HEK293 (cell line): ENCODE measurements around the gene FOLR1.
"Not testable (repeated sequence)": the region's sequence is repeated elsewhere in the genome, so short reads cannot be mapped to it uniquely, and the experiment has no call there.

ENCODE experiments used
- CTCF ChIA-PET: fragments of 350-600 bp; formaldehyde crosslinking; extraction: SDS; loops from one replicate; lab custom pipeline; 2021; ENCODE audit warnings: antibody characterized with exemption; lab: Yijun Ruan, JAX
- POLR2A ChIA-PET: fragments of 300-600 bp; formaldehyde crosslinking; extraction: SDS; loops from one replicate; lab custom pipeline; 2020; ENCODE audit warnings: antibody characterized with exemption, inconsistent platforms; lab: Yijun Ruan, JAX
- H3K27ac ChIP-seq: fragments of 200-500 bp; sonication (Bioruptor generic); 2 replicates; pipeline ENCODE4 v1.5.1; 2014; ENCODE audit warnings: low read depth, low read length, control low read depth, inconsistent platforms; ENCODE audit errors: extremely low read depth
- H3K36me3 ChIP-seq, 2 experiments: fragments of 200-500 bp in 1 of 2; sonication (Bioruptor generic) in 1 of 2; 1 replicate in 1 of 2; 2 replicates in 1 of 2; pipeline ENCODE4 v1.5.1; 2014 to 2017; ENCODE audit warnings: inconsistent platforms in 2 of 2, low read length in 2 of 2; ENCODE audit not compliant: control insufficient read depth in 2 of 2, insufficient read depth in 1 of 2
- H3K4me1 ChIP-seq: fragments of 200-500 bp; sonication (Bioruptor generic); 2 replicates; pipeline ENCODE4 v1.5.1; 2014; ENCODE audit warnings: mild to moderate bottlenecking, low read length, inconsistent platforms; ENCODE audit not compliant: control insufficient read depth, insufficient read depth
- H3K4me3 ChIP-seq: 2 replicates; pipeline ENCODE4 v1.5.1; 2011; ENCODE audit warnings: low read depth, mild to moderate bottlenecking, control low read depth, low read length, moderate library complexity
- H3K9me3 ChIP-seq: fragments of 200-500 bp; sonication (Bioruptor generic); 2 replicates; pipeline ENCODE4 v1.5.1; 2014; ENCODE audit warnings: low read depth, low read length, inconsistent platforms; ENCODE audit not compliant: control insufficient read depth, insufficient read depth
- BCL11B ChIP-seq: fragments of 450-650 bp; formaldehyde crosslinking; IDR thresholded peaks from 2 replicates; pipeline ENCODE4 v1.5.1; 2016; ENCODE audit warnings: low read depth, missing biosample characterization, missing genetic modification characterization
- KLF7 ChIP-seq: fragments of 450-650 bp; formaldehyde crosslinking; IDR thresholded peaks from 2 replicates; pipeline ENCODE4 v1.5.1; 2016; ENCODE audit warnings: missing biosample characterization, missing genetic modification characterization, borderline replicate concordance
- ZNF121 ChIP-seq: fragments of 450-650 bp; formaldehyde crosslinking; IDR thresholded peaks from 2 replicates; pipeline ENCODE4 v1.5.1; 2016; ENCODE audit warnings: missing biosample characterization, missing genetic modification characterization
- ZNF155 ChIP-seq: fragments of 450-650 bp; formaldehyde crosslinking; IDR thresholded peaks from 2 replicates; pipeline ENCODE4 v1.5.1; 2016; ENCODE audit warnings: missing biosample characterization, missing genetic modification characterization
- ZNF223 ChIP-seq: fragments of 450-650 bp; formaldehyde crosslinking; IDR thresholded peaks from 2 replicates; pipeline ENCODE4 v1.5.1; 2016; ENCODE audit warnings: missing biosample characterization, missing genetic modification characterization
- ZNF302 ChIP-seq: fragments of 450-650 bp; formaldehyde crosslinking; IDR thresholded peaks from 2 replicates; pipeline ENCODE4 v1.5.1; 2016; ENCODE audit warnings: missing biosample characterization, missing genetic modification characterization, low read depth
- ZNF658 ChIP-seq: fragments of 450-650 bp; formaldehyde crosslinking; IDR thresholded peaks from 2 replicates; pipeline ENCODE4; 2016; ENCODE audit warnings: missing biosample characterization, missing genetic modification characterization
- ZNF776 ChIP-seq: fragments of 450-650 bp; formaldehyde crosslinking; IDR thresholded peaks from 2 replicates; pipeline ENCODE4 v1.5.0; 2017; ENCODE audit warnings: missing biosample characterization, missing genetic modification characterization, borderline replicate concordance
- TF ChIP-seq, protein P1 (sequence below): fragments of 450-650 bp; formaldehyde crosslinking; IDR thresholded peaks from 2 replicates; pipeline ENCODE4 v1.5.1; 2016; ENCODE audit warnings: missing biosample characterization, missing genetic modification characterization, borderline replicate concordance

The FOLR1 gene

GRCh38 chr11:72162891-72163492 is 28.9 kb upstream of the FOLR1 start:
- ChIA-PET POLR2A (no interaction called here), CTCF (no interaction called here)
- TF ChIP-seq ZNF121 (tag by site-specific recombination) (no peak), ZNF223 (tag by site-specific recombination) (no peak), BCL11B (tag by site-specific recombination) (no peak)
- TF ChIP-seq, protein P1, sequence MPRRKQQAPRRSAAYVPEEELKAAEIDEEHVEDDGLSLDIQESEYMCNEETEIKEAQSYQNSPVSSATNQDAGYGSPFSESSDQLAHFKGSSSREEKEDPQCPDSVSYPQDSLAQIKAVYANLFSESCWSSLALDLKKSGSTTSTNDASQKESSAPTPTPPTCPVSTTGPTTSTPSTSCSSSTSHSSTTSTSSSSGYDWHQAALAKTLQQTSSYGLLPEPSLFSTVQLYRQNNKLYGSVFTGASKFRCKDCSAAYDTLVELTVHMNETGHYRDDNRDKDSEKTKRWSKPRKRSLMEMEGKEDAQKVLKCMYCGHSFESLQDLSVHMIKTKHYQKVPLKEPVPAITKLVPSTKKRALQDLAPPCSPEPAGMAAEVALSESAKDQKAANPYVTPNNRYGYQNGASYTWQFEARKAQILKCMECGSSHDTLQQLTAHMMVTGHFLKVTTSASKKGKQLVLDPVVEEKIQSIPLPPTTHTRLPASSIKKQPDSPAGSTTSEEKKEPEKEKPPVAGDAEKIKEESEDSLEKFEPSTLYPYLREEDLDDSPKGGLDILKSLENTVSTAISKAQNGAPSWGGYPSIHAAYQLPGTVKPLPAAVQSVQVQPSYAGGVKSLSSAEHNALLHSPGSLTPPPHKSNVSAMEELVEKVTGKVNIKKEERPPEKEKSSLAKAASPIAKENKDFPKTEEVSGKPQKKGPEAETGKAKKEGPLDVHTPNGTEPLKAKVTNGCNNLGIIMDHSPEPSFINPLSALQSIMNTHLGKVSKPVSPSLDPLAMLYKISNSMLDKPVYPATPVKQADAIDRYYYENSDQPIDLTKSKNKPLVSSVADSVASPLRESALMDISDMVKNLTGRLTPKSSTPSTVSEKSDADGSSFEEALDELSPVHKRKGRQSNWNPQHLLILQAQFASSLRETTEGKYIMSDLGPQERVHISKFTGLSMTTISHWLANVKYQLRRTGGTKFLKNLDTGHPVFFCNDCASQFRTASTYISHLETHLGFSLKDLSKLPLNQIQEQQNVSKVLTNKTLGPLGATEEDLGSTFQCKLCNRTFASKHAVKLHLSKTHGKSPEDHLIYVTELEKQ (tag by site-specific recombination) = no peak
- H3K4me3 ChIP-seq = no peak overlapping the region
- no peaks in the 10 kb centered on the region for H3K36me3 ChIP-seq
- no peaks in the 10 kb centered on the region for H3K4me1 ChIP-seq
- no peak overlapping the region for H3K27ac ChIP-seq
- no peaks in the 10 kb centered on the region for H3K9me3 ChIP-seq

DNA sequence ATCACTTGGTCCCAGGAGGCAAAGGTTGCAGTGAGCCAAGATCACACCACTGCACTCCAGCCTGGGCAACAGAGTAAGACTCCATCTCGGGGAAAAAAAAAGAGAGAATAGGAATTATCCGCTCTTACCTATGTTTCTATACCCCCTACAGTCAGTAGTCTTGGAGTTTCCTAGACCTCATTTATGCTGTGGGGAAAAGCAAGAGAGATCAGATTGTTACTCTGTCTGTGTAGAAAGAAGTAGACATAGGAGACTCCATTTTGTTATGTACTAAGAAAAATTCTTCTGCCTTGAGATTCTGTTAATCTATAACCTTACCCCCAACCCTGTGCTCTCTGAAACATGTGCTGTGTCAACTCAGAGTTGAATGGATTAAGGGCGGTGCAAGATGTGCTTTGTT is 27.8 kb upstream of the FOLR1 start:
- H3K4me1 ChIP-seq, H3K36me3 ChIP-seq, H3K9me3 ChIP-seq, H3K27ac ChIP-seq, POLR2A ChIA-PET, H3K4me3 ChIP-seq, CTCF ChIA-PET: not testable (repeated sequence)

DNA sequence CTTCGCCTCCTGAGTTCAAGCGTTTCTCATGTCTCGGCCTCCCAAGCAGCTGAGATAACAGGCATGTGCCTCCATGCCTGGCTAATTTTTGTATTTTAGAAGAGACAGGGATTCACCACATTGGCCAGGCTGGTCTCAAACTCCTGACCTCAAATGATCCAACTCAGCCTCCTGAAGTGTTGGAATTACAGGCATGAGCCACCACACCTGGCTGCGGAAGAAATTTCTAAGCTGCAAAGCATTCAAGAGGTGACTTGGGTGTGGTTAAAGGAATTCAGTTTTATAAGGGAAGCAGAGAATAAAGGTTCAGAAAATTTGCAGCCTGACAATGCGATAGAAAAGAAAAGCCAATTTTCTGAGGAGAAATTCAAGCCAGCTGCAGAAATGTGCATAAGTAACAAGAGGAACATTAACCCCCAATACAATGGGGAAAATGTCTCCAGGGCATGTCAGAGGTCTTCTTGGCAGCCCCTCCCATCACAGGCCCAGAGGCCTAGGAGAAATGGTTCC is 22.8 kb upstream of the FOLR1 start:
- H3K27ac ChIP-seq, H3K4me1 ChIP-seq, POLR2A ChIA-PET, H3K9me3 ChIP-seq, H3K4me3 ChIP-seq, H3K36me3 ChIP-seq: not testable (repeated sequence)
- CTCF ChIA-PET = interaction anchor here (3.2 kb wide), 1 partner anchor 14 kb away, joined by 12 read pairs; no protein-coding TSS in a partner anchor

DNA sequence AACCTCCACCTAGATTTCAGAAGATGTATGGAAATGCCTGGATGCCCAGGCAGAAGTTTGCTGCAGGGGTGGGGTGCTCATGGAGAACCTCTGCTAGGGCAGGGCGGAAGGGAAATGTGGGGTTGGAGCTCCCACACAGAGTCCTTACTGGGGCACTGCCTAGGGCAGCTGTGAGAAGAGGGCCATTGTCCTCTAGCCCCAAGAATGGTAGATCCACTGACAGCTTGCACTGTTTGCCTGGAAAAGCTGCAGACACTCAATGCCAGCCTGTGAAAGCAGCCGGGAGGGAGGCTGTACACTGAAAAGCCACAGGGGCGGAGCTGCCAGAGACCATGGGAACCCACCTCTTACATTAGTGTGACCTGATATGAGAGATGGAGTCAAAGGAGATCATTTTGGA is 22.2 kb upstream of the FOLR1 start:
- H3K36me3 ChIP-seq, H3K9me3 ChIP-seq, POLR2A ChIA-PET, H3K4me3 ChIP-seq, H3K4me1 ChIP-seq, H3K27ac ChIP-seq: not testable (repeated sequence)
- CTCF ChIA-PET = interaction anchor here (1.0 to 3.2 kb wide), 2 partner anchors 14 to 193 kb away, joined by 4 to 12 read pairs; no protein-coding TSS in a partner anchor

DNA sequence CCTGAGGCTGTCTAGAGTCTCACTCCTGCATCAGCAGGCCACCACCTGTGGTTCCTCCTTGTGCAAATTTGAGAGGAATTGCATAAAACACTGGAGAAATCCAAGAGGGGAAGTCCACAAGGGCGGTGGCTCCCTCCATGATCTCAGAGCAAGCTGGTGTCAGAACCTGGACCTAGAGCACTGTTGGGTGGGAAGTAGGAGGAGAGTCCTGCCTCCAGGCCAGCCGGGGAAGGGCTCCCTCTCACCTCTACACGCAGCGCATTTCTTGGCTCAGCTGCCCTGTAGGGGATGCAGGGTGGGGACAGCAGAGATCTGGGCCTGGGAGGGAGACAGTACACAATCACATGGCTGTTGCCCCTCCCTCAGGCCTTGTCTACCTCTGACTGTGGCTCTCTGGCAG is 19.9 kb upstream of the FOLR1 start:
- POLR2A ChIA-PET, H3K4me1 ChIP-seq, H3K4me3 ChIP-seq, H3K36me3 ChIP-seq, H3K9me3 ChIP-seq, CTCF ChIA-PET, H3K27ac ChIP-seq: not testable (repeated sequence)

DNA sequence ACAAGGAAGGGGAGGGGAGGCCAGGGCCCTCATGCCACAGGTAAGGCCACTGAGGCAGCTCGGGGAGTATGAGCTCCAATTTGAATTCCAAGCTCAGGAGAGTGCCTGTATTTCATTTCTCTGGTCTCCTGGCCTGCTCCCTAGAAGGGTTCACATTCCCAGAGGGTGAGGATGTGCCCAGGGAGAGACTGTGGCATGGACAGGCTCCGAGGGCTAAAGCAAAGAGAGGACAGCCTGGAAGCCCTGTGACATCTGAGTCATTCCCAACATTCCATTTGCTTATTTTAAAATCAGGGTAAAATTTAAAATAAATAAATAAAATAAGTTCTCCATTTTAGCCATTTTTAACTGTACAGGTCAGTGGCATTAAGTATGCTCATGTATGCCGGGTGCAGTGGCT is 18.6 kb upstream of the FOLR1 start:
- CTCF ChIA-PET = interaction anchor here (0.5 to 2.0 kb wide), 2 partner anchors 10 to 462 kb away, joined by 5 read pairs; no protein-coding TSS in a partner anchor
- Histone ChIP-seq H3K4me1 (no peaks in the 10 kb centered on the region), H3K9me3 (no peaks in the 10 kb centered on the region), H3K36me3 (no peaks in the 10 kb centered on the region), H3K4me3 (no peak overlapping the region), H3K27ac (no peak overlapping the region)
- POLR2A ChIA-PET = no interaction called here
- TF ChIP-seq ZNF155 (no peak), ZNF776 (no peak), KLF7 (tag by site-specific recombination) (no peak), ZNF302 (no peak), ZNF658 (tag by site-specific recombination) (no peak)
